ENCODE results near the gene DACT1. TPM values are rescaled to one million over a fixed set of nuclear protein-coding genes. Genes with fewer than 3 reads are reported as not detected.

Gene DACT1
- total RNA-seq, 4 donors from 2014 or later: 1.9 to 19.0 (median 3.6) TPM

GRCh38 chr14:58668848-58669480 lies 31.2 kb downstream of the DACT1 start:
- Histone ChIP-seq H3K4me1 (no peaks in the 10 kb centered on the region), H3K9me3 (no peaks in the 10 kb centered on the region), H3K4me3 (no peak overlapping the region), H3K36me3 (no peaks in the 10 kb centered on the region), H3K27ac (no peak overlapping the region), H3K27me3 (no peaks in the 10 kb centered on the region)
- TF ChIP-seq POLR2A (IDR thresholded peaks at IDR 0.05) (no peak), CTCF (IDR thresholded peaks at IDR 0.05) (no peak)
- DNase-seq: no peak

GRCh38 chr14:58669556-58670200 lies 31.9 kb downstream of the DACT1 start:
- Histone ChIP-seq H3K4me1 (no peaks in the 10 kb centered on the region), H3K4me3 (no peak overlapping the region), H3K9me3 (no peaks in the 10 kb centered on the region), H3K27ac (no peak overlapping the region), H3K36me3 (no peaks in the 10 kb centered on the region), H3K27me3 (no peaks in the 10 kb centered on the region)
- DNase-seq: no peak
- TF ChIP-seq CTCF (IDR thresholded peaks at IDR 0.05): no peak
- TF ChIP-seq POLR2A (IDR thresholded peaks at IDR 0.05): no peak

GRCh38 chr14:58671024-58671423 lies 33.3 kb downstream of the DACT1 start:
- TF ChIP-seq POLR2A (IDR thresholded peaks at IDR 0.05) (no peak), CTCF (IDR thresholded peaks at IDR 0.05) (no peak)

GRCh38 chr14:58671436-58671835 lies 33.7 kb downstream of the DACT1 start:
- no peaks in the 10 kb centered on the region for H3K36me3 ChIP-seq
- H3K4me3 ChIP-seq: no peak overlapping the region
- no peak for DNase-seq
- H3K9me3 ChIP-seq: no peaks in the 10 kb centered on the region
- TF ChIP-seq CTCF (IDR thresholded peaks at IDR 0.05): no peak
- TF ChIP-seq POLR2A (IDR thresholded peaks at IDR 0.05): no peak
- H3K27ac ChIP-seq: no peak overlapping the region
- no peaks in the 10 kb centered on the region for H3K27me3 ChIP-seq
- H3K4me1 ChIP-seq: no peaks in the 10 kb centered on the region

More at GRCh38 chr14:58671024-58671423, 33.3 kb downstream of the DACT1 start:
- Histone ChIP-seq H3K27me3 (no peaks in the 10 kb centered on the region), H3K9me3 (no peaks in the 10 kb centered on the region), H3K27ac (no peak overlapping the region), H3K36me3 (no peaks in the 10 kb centered on the region), H3K4me3 (no peak overlapping the region), H3K4me1 (no peaks in the 10 kb centered on the region)
- DNase-seq: no peak

- Histone ChIP-seq H3K27ac (no peak overlapping the region), H3K4me1 (no peaks in the 10 kb centered on the region), H3K4me3 (no peak overlapping the region), H3K9me3 (no peaks in the 10 kb centered on the region), H3K27me3 (no peaks in the 10 kb centered on the region), H3K36me3 (no peaks in the 10 kb centered on the region)
- TF ChIP-seq CTCF (IDR thresholded peaks at IDR 0.05) (no peak), POLR2A (IDR thresholded peaks at IDR 0.05) (no peak)
- no peak for DNase-seq
Observed at GRCh38 chr14:58673722-58674121, 36.0 kb downstream of the DACT1 start.
